ENCODE results near the gene PIK3R4.

Gene PIK3R4

GRCh38 chr3:130739848-130740247, 6.8 kb downstream of the PIK3R4 start:
- DNase-seq = no peak

DNA sequence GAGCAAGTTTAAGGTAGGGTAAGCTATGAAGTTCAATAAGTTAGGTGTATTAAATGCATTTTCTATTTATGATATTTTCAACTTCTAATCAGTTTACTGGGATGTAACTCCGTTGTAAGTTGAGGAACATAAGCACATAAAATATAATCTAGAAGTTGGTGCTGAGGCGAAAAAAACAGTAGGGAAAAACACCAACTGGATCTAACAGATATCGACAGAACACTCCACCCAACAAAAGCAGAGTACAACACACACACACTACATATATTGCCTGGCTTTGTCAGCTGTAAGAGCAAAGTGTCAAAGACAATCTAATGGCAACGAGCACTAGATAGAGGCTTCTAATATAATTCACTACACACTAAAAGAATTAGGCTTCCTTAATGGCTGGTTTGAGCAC, 8.4 kb downstream of the PIK3R4 start:
- DNase-seq = no peak

DNA sequence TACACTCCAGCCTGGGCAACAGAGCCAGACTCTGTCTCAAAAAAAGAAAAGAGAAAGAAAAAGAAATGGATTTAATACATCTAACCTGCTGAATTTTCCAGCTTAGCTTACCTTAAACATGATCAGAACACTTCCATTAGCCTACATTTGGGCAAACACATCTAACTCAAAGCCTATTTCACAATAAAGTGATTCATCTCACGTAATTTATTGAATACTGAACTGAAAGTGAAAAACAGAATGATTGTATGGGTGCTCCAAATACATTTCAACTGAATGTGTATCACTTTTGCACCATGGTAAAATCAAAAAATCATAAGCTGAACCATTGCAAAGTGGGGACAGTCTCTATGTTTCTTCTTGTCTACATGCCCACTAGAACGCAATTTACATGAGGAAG, 9.0 kb downstream of the PIK3R4 start:
- no peak for DNase-seq

GRCh38 chr3:130733236-130733875, 13.3 kb downstream of the PIK3R4 start:
- no peak for DNase-seq

DNA sequence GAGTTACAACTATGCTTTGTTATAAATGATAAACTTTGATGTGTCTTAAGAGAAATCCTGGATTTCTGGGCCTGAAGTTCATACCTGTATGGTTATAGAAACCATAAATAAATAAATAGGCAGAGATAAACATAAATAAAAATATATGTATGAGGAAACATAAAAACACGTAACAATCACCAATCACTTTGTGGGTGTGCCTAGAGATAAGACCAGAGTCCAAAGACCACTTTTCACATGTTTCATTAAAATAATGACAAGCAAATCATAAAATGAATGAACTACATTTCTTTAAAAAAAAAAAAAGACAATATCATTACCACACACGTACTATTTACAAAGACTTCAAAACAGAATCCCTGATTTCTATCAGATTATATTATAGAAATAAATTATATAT, 14.1 kb downstream of the PIK3R4 start:
- DNase-seq = no peak

DNA sequence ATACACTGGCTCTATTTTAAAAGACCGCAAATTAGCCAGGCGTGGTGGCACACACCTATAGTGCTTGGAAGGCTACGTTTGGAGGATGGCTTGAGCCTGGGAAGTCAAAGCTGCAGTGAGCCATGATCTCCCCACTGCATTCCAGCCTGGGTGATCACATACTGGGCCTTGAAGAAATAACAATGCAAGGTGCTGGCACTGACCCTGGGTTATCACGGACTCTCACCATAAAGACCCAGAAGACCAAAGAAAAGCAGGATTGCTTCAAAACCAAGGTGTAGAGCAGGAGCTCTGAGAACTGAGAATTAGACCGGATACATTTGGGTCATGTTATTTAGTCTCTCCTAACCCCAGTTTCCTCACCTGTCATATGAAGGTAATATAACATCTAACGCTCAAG, 14.8 kb downstream of the PIK3R4 start:
- no peak for DNase-seq

- DNase-seq = no peak
Measured at GRCh38 chr3:130729154-130729553, 17.5 kb downstream of the PIK3R4 start.

GRCh38 chr3:130728037-130728436, 18.6 kb downstream of the PIK3R4 start:
- no peak for DNase-seq

DNA sequence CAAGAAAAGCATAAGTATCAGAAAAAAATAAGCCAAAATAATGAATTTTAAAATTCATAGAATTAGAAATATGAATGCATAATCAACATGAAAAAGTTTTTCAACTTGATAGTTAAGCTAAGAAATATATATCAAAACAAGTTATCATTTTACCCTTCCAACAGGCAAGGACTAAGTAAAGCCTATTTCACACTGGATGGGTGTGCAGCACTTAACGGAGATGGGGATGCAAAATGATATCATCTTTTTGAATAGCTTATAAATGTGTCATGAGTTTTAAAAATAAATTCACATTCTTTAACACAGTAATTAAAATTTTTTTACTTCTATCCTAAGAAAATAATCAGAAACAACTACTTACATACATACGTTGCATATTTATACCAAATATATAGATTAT, 20.9 kb downstream of the PIK3R4 start:
- DNase-seq = no peak

DNA sequence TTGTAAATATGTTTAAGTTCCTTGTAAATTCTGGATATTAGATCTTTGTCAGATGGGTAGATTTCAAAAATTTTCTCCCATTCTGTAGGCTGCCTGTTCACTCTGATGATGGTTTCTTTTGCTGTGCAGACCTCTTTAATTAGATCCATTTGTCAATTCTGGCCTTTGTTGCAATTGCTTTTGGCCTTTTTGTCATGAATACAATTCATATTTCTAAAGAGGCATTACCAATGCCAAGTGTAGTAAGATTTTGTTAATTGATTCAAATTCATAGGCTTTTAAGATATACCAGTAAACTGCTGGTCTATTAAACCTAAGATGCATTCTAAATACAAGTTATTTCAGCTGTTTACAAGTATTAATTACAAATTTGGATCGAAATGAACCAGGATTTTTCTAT, 31.0 kb downstream of the PIK3R4 start:
- DNase-seq = no peak

DNA sequence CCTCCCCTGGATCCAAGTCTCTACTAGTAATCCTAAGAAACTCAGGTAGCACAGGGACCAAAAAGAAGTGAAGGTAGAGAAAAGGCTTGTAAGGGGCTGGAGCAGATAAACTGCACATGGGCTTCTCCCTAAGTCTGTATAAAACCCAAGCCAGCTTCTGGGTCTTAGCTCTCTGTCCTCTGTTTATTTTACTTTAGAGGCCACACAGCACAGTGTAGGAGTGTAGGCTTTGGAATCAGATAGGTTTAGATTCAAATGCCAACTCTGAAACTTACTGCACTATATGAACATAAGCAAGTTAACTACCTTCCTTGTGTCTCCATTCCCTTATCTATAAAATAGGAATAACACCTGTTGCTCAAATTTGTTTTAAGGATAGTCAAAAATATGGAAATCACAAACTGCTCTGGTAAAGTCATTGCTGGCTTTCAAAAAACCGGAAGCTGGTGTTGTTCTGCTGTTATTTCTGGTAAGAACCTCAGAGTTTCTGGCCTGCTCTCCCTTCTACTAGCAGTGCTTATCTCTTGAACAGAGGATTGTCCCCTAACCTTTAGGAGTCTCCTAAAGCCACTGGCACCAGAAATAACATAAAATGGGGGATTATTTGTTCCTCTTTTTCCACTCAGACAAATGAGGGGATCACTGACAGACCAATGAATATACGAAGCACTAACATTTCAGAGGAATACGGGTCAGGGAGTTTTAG, 33.8 kb downstream of the PIK3R4 start:
- DNase-seq = no peak

DNA sequence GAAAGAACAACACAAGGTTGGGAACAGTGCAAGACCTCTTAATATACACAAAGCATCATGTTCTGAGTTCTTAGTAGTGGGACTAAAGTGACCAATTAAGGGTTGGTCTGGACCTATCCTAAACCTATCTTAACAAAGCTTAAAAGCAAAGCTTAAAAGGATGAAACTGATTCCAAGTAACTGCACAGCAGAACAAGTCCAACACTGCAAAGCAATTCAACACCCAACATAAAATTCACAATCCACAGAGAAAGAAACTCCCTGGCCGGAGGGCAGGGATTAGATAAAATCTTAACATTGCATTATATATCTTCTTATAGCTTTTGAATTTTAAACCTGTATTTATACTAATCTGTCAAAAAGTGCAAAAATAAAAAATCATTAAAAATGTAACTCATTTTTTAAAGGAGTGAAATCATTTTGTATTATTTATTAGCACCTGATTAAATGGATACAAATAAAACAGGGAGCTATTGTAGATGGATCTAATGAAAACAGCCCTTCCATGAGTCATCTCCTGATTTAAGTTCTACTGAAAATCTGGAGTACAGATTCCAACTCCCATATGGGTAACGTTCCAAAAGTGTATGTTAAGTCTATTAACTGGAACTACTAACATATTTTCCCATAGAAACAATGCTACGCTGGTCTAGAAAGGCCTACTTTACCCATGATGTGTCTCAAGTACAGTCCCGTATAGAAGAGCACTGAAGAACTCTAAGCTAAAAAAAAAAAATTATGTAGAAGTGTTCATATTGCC, 34.9 kb downstream of the PIK3R4 start:
- DNase-seq = no peak

DNA sequence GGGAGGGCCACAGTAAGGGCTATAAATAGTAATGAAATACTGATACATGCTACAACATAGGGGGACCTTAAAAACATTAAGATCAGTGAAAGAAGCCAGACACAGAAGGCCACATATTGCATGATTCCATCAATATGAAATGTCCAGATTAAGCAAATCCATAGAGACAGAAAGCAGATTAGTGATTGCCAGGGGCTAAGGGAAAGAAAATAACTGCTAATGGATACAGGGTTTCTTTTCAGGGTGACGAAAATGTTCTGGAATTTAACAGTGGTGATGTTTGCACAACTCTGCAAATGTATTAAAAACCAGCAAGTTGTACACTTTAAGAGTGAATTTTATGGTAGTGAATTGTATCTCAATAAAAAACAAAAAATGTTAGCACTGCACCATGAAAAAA, 37.0 kb downstream of the PIK3R4 start:
- DNase-seq = no peak

- DNase-seq = no peak
Measured at GRCh38 chr3:130707902-130708601, 38.6 kb downstream of the PIK3R4 start.

- DNase-seq = no peak
Measured at GRCh38 chr3:130705501-130705900, 41.1 kb downstream of the PIK3R4 start.

- no peak for DNase-seq
Measured at GRCh38 chr3:130702985-130703384, 43.6 kb downstream of the PIK3R4 start.

DNA sequence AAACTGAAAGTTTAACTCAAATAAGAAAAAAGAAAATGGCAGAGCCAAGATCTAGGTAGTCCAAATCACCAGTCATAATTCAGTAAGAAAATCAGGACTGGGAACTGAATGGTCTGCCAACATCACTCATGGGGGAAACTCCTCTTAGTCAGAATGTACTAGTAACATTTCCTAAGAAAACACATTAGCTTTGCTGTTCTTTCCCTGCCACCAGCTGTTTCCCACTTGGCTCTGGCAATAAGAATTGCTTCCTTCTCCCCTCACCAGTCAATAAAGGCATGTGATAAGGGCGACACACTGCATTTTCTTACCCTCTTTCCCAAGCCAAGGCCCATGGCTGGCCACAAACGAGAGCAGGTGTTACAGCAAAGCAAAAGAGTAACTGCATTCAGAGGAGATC, 46.1 kb downstream of the PIK3R4 start:
- DNase-seq = no peak

- DNase-seq = no peak
Measured at GRCh38 chr3:130699765-130700164, 46.9 kb downstream of the PIK3R4 start.

GRCh38 chr3:130693314-130693713, 53.3 kb downstream of the PIK3R4 start:
- no peak for DNase-seq

DNA sequence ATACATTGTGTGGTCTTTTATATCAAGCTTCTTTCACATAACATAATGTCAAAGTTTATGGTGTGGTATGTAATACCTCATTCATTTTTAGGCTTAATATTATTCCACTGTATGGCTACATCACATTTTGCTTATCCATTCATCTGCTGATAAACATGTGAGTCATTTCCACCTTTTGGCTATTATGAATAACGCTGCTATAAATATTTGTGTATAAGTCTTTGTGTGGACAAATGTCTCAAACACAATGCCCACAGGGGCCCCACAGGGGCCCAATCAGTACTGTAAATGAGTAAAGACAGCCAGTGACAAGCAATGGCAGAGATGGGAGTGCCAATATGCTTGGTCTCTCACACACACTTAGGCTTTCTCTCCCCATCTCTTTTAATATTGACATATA, 54.2 kb downstream of the PIK3R4 start:
- DNase-seq = no peak

DNA sequence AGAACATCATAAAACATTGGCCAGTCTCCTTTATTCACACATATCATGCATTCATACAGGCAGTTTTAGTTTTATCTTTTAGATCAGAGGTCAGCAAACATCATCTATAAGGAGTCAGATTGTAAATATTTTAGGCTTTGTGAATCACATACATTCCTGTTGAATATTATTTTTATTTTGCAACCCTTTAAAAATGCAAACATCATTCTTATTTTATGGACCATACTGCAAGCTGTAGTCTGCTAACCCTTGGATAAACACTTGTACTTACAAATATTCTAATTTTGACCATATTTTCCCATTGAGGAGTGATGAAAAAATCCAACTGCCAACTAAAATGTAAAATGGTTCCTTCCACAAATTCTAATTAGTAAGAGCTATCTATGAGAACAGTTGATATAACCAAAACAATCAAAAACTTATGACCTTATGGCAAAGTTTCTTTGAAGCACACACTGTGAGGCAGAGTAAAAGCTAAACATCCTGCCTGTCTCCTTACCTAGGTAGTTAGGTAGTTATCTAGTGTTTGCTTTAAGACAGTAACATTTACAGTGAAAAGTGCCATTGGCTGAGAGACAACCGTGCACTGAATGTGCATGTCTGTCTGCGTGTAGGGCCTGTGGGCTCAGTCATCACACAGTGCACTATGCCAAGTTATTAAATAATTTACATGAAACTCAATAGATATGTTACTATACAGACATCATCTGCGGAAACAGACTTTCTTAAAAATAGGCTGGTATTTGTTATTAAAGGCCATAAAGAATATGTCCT, 57.7 kb downstream of the PIK3R4 start:
- no peak for DNase-seq

DNA sequence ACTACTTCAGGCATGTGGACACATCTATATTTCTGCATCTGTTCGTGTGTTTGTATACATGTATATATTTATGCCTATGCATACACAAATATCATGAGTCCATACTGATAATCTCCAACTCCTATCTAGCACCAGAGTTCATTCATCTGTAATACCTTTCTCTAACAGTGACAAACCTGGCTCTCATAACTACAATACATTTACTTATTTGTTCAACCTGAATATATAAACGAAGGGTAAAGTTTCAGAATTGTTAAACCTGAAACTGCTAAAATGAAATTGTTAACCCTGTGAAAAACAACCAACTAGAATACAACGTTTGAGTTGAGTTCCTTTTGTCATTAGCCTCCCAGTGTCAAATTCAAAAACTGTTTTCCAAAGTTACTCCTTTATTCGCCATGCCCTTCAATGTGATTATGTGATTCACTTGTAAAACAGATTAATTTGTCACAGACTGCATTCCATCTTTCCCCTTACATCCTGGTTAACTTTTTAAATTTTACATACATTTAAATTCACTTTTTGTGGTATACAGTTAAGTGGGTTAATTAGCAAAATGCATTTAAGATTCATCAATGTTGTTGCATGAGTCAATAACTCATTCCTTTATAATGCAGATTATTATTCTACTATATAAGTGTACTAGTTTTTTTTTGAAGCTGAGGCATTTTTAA, 58.5 kb downstream of the PIK3R4 start:
- no peak for DNase-seq
